Ammon's horn (tissue), 1 donor: ENCODE measurements around the gene SMARCAL1.
"Not testable (repeated sequence)": the region's sequence is repeated elsewhere in the genome, so short reads cannot be mapped to it uniquely, and the experiment has no call there.

ENCODE experiments used
- DNase-seq: peaks from one replicate; pipeline ENCODE4 v3.0.0-alpha.2; 2016; ENCODE audit warnings: low spot score

Gene SMARCAL1

GRCh38 chr2:216502381-216503158 is 90.3 kb downstream of the SMARCAL1 start:
- no peak for DNase-seq

GRCh38 chr2:216503159-216503629 is 90.9 kb downstream of the SMARCAL1 start:
- DNase-seq: no peak

- DNase-seq: no peak
Observed at GRCh38 chr2:216503697-216504375, 91.6 kb downstream of the SMARCAL1 start.

- no peak for DNase-seq
Observed at GRCh38 chr2:216504376-216504762, 92.1 kb downstream of the SMARCAL1 start.

GRCh38 chr2:216505133-216506106 is 93.1 kb downstream of the SMARCAL1 start:
- DNase-seq: no peak

GRCh38 chr2:216507220-216508160 is 95.2 kb downstream of the SMARCAL1 start:
- no peak for DNase-seq

- DNase-seq: no peak
Observed at GRCh38 chr2:216508229-216508628, 95.9 kb downstream of the SMARCAL1 start.

GRCh38 chr2:216516730-216517350 is 104.6 kb downstream of the SMARCAL1 start:
- DNase-seq: no peak

GRCh38 chr2:216517447-216518225 is 105.4 kb downstream of the SMARCAL1 start:
- DNase-seq: no peak

- DNase-seq: not testable (repeated sequence)
Observed at GRCh38 chr2:216518566-216519119, 106.4 kb downstream of the SMARCAL1 start.

- peak; percentile 85 for DNase-seq
Observed at GRCh38 chr2:216519154-216519762, 107.0 kb downstream of the SMARCAL1 start.

- no peak for DNase-seq
Observed at GRCh38 chr2:216520112-216520511, 107.8 kb downstream of the SMARCAL1 start.

GRCh38 chr2:216522892-216523502 is 110.7 kb downstream of the SMARCAL1 start:
- DNase-seq: no peak

- DNase-seq: no peak
Observed at GRCh38 chr2:216525972-216526371, 113.7 kb downstream of the SMARCAL1 start.

- no peak for DNase-seq
Observed at GRCh38 chr2:216526939-216527338, 114.7 kb downstream of the SMARCAL1 start.

GRCh38 chr2:216527600-216527999 is 115.3 kb downstream of the SMARCAL1 start:
- DNase-seq: no peak

GRCh38 chr2:216532562-216532961 is 120.3 kb downstream of the SMARCAL1 start:
- no peak for DNase-seq
